ENCODE measurements around the gene NUBP2.

NUBP2 gene

GRCh38 chr16:1778200-1779179, 4.3 kb upstream of the NUBP2 start:
- CTCF ChIA-PET = no interaction called here
- peaks cover 9% of the 10 kb centered on the region for H3K4me1 ChIP-seq (ENCODE audit: control insufficient read depth, insufficient read depth, low read length)
- H3K4me3 ChIP-seq (ENCODE audit: low read depth, low read length) = no peak overlapping the region
- POLR2A ChIA-PET = interaction anchor here (0.6 to 5.2 kb wide), 5 partner anchors 8 to 186 kb away, joined by 3 to 113 read pairs (median 3); partner anchors contain the start of genes EME2, FAHD1, HAGH and MRPS34
- peak overlapping the region; percentile 22; the same call in 1 of the 2 replicates for H3K27ac ChIP-seq (ENCODE audit: extremely low read depth, low read depth, low read length)
- no peak for TF ChIP-seq ZNF560 (tag by site-specific recombination; IDR thresholded peaks at IDR 0.05; ENCODE audit: borderline replicate concordance)
- TF ChIP-seq KLF8 (tag by site-specific recombination; IDR thresholded peaks at IDR 0.05) = 0 out of 2 replicates have a peak, but pooled peaks have one; percentile 14
- no peak for TF ChIP-seq ZNF596 (tag by site-specific recombination; IDR thresholded peaks at IDR 0.05)
- no peak for TF ChIP-seq SETDB1 (IDR thresholded peaks at IDR 0.05; ENCODE audit: insufficient read length, low read length)
- no peak for TF ChIP-seq KLF7 (tag by site-specific recombination; IDR thresholded peaks at IDR 0.05; ENCODE audit: borderline replicate concordance)
- no peak for TF ChIP-seq ZNF624 (tag by site-specific recombination; IDR thresholded peaks at IDR 0.05)
- no peak for TF ChIP-seq ZNF433 (tag by site-specific recombination; IDR thresholded peaks at IDR 0.05; ENCODE audit: low read depth)
- no peak for TF ChIP-seq ZXDB (tag by site-specific recombination; IDR thresholded peaks at IDR 0.05)
- TF ChIP-seq ZNF530 (tag by site-specific recombination; IDR thresholded peaks at IDR 0.05; ENCODE audit: low read depth) = no peak
- no peak for TF ChIP-seq ZNF785 (tag by site-specific recombination; IDR thresholded peaks at IDR 0.05)
- 0 out of 2 replicates have a peak, but pooled peaks have one; percentile 27 for TF ChIP-seq HIC1 (tag by site-specific recombination; IDR thresholded peaks at IDR 0.05)
- 0 out of 2 replicates have a peak, but pooled peaks have one; percentile 19 for TF ChIP-seq ZNF692 (tag by site-specific recombination; IDR thresholded peaks at IDR 0.05)
- TF ChIP-seq ZNF169 (tag by site-specific recombination; IDR thresholded peaks at IDR 0.05) = no peak
- no peak for TF ChIP-seq IKZF3 (tag by site-specific recombination; IDR thresholded peaks at IDR 0.05)
- TF ChIP-seq KLF16 (tag by site-specific recombination; IDR thresholded peaks at IDR 0.05) = no peak
- TF ChIP-seq SCRT2 (tag by site-specific recombination; IDR thresholded peaks at IDR 0.05) = peak; percentile 79
- no peak for TF ChIP-seq TRIM28 (IDR thresholded peaks at IDR 0.05; ENCODE audit: borderline replicate concordance, low read length)
- no peak for TF ChIP-seq ZNF473 (tag by site-specific recombination; IDR thresholded peaks at IDR 0.05)
- TF ChIP-seq ZFP41 (tag by site-specific recombination; IDR thresholded peaks at IDR 0.05; ENCODE audit: borderline replicate concordance) = no peak
- no peak for TF ChIP-seq ZNF747 (tag by site-specific recombination; IDR thresholded peaks at IDR 0.05)
- no peak for TF ChIP-seq ZNF626 (tag by site-specific recombination; IDR thresholded peaks at IDR 0.05)
- TF ChIP-seq ZSCAN23 (tag by site-specific recombination; IDR thresholded peaks at IDR 0.05) = no peak
- TF ChIP-seq ZIC2 (tag by site-specific recombination; IDR thresholded peaks at IDR 0.05) = peak; percentile 95
- no peak for TF ChIP-seq ZNF585B (tag by site-specific recombination; IDR thresholded peaks at IDR 0.05)
- no peak for TF ChIP-seq ZNF529 (tag by site-specific recombination; IDR thresholded peaks at IDR 0.05; ENCODE audit: insufficient replicate concordance)
- TF ChIP-seq KLF9 (tag by site-specific recombination; IDR thresholded peaks at IDR 0.05; ENCODE audit: low read depth) = no peak
- TF ChIP-seq BCL11B (tag by site-specific recombination; IDR thresholded peaks at IDR 0.05; ENCODE audit: low read depth) = 0 out of 2 replicates have a peak, but pooled peaks have one; percentile 67
- no peak for TF ChIP-seq ZNF501 (tag by site-specific recombination; IDR thresholded peaks at IDR 0.05)
- no peak for TF ChIP-seq ZNF610 (tag by site-specific recombination; IDR thresholded peaks at IDR 0.05; ENCODE audit: borderline replicate concordance)
- H3K9me3 ChIP-seq (ENCODE audit: control insufficient read depth, insufficient read depth, low read depth, low read length) = no peaks in the 10 kb centered on the region
- peaks cover 4 to 68% of the 10 kb centered on the region in 2 experiments; a peak in 2 of 3 replicates for H3K36me3 ChIP-seq (ENCODE audit: control insufficient read depth in 2 of 2, insufficient read depth in 1 of 2, low read length in 2 of 2)

All from HEK293 (cell line).